Measurements from ENCODE around the gene MUC5B. TPM values are rescaled to one million over a fixed set of nuclear protein-coding genes. Genes with fewer than 3 reads are reported as not detected.

The MUC5B gene
- total RNA-seq, 1 donor: not detected

- TF ChIP-seq CTCF (IDR thresholded peaks at IDR 0.05; ENCODE audit: insufficient read depth, low read length): no peak
- DNase-seq (ENCODE audit: low read depth): no peak
- H3K4me3 ChIP-seq (ENCODE audit: low read depth, low read length): no peak overlapping the region
These were observed 70.8 kb downstream of the MUC5B start for GRCh38 chr11:1293619-1294015.

GRCh38 chr11:1295086-1295485 is 72.2 kb downstream of the MUC5B start:
- TF ChIP-seq CTCF (IDR thresholded peaks at IDR 0.05; ENCODE audit: insufficient read depth, low read length): no peak
- H3K4me3 ChIP-seq (ENCODE audit: low read depth, low read length): no peak overlapping the region
- no peak for DNase-seq (ENCODE audit: low read depth)

- DNase-seq (ENCODE audit: low read depth): no peak
- no peak for TF ChIP-seq CTCF (IDR thresholded peaks at IDR 0.05; ENCODE audit: insufficient read depth, low read length)
- H3K4me3 ChIP-seq (ENCODE audit: low read depth, low read length): no peak overlapping the region
These were observed 72.7 kb downstream of the MUC5B start for GRCh38 chr11:1295591-1295990.

- DNase-seq (ENCODE audit: low read depth): no peak
- no peak for TF ChIP-seq CTCF (IDR thresholded peaks at IDR 0.05; ENCODE audit: insufficient read depth, low read length)
- no peak overlapping the region for H3K4me3 ChIP-seq (ENCODE audit: low read depth, low read length)
These were observed 73.4 kb downstream of the MUC5B start for GRCh38 chr11:1296287-1296686.

- no peak overlapping the region for H3K4me3 ChIP-seq (ENCODE audit: low read depth, low read length)
- no peak for DNase-seq (ENCODE audit: low read depth)
- no peak for TF ChIP-seq CTCF (IDR thresholded peaks at IDR 0.05; ENCODE audit: insufficient read depth, low read length)
These were observed 74.2 kb downstream of the MUC5B start for GRCh38 chr11:1297011-1297575.

- no peak for TF ChIP-seq CTCF (IDR thresholded peaks at IDR 0.05; ENCODE audit: insufficient read depth, low read length)
- DNase-seq (ENCODE audit: low read depth): no peak
- H3K4me3 ChIP-seq (ENCODE audit: low read depth, low read length): no peak overlapping the region
These were observed 75.0 kb downstream of the MUC5B start for GRCh38 chr11:1297576-1298473.

Measured in fibroblast of the aortic adventitia (primary cell).